Ramos (cell line): ENCODE data around the gene TGM1.

Experiments used
- in situ Hi-C: fragments of 300-500 bp; cut with MboI; formaldehyde crosslinking; loops from one replicate; pipeline ENCODE4 v1.14.3; 2022; ENCODE audit warnings: low sequenced_read_pairs; ENCODE audit not compliant: unreplicated experiment

TGM1 gene

DNA sequence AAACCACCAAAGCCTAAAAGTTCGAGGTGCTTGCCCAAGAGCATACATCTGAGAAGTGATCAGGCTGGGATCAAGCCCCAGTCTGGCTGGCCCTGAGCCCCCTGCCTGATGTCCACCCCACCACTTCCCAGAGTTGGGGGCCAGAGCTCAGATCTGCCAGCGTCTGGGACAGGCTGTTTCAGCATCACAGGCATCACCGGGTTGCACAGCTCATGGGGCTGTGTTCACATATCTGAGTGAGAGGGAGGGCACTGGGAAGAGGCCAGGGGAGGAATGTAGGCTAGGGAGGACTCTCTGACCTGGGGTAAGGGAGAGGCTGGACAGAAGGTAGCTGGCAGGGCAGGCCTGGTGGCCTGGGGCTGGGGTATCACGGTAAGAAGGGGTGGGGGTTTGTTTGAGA lies 6.0 kb downstream of the TGM1 start:
- in situ Hi-C loops, result no loop called here

DNA sequence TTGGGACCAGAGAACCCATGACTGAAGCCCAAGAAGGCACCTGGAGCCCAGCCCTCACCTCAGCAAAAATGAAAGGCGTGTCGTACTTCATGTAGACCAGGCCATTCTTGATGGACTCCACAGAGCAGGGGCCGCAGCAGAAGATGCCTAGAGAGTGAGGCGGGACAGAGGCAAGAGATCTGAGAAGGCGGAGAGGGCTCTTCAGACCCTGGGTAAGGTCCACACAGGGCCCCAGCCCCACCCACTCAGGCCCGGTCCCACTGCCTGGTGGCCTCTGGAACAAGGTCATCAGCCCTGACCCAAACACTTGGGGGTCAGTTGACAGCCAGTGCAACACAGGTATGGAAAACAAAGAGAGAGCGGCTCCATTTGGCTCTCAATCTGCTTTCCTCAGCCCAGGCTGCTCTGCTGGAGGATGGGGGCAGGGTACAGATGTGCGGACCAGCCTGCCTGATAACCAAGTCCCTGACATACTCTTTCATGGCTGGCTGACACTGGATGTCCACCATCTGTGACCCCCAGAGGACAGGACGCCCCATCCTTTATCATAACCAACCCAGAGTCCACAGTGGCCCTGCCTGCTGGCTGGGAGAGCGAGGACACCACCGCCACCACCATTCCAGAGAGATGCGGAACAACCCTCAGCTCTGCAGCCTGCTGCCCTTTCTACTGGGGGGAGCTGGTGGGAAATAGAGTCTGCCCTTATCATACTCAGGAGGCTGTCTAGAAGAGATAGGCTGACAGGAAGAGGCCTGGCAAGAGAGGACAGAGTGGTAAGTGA lies 6.9 kb downstream of the TGM1 start:
- in situ Hi-C loops, result no loop called here

GRCh38 chr14:24255438-24255837 lies 7.5 kb downstream of the TGM1 start:
- in situ Hi-C loops, result no loop called here

GRCh38 chr14:24254630-24255392 lies 8.2 kb downstream of the TGM1 start:
- in situ Hi-C loops, result no loop called here

DNA sequence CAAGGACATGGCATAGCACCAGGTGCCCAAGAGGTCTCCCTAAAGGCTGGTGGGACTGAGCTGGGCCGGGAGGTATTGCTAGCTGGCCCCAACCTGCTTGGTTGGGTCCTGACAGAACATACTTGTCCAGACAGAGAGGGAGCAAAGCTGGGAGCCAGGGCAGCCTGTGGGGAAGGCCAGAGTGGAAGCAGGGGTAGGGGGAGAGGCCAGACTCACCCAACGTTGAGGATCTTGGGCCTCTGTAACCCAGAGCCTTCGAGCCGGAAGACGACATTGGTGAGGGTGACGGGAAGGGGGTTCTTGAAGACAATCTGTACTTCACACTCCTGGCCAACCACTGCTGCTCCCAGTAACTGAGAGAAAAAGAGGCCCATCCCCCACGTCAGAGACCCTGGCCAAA lies 9.0 kb downstream of the TGM1 start:
- in situ Hi-C loops, result no loop called here

DNA sequence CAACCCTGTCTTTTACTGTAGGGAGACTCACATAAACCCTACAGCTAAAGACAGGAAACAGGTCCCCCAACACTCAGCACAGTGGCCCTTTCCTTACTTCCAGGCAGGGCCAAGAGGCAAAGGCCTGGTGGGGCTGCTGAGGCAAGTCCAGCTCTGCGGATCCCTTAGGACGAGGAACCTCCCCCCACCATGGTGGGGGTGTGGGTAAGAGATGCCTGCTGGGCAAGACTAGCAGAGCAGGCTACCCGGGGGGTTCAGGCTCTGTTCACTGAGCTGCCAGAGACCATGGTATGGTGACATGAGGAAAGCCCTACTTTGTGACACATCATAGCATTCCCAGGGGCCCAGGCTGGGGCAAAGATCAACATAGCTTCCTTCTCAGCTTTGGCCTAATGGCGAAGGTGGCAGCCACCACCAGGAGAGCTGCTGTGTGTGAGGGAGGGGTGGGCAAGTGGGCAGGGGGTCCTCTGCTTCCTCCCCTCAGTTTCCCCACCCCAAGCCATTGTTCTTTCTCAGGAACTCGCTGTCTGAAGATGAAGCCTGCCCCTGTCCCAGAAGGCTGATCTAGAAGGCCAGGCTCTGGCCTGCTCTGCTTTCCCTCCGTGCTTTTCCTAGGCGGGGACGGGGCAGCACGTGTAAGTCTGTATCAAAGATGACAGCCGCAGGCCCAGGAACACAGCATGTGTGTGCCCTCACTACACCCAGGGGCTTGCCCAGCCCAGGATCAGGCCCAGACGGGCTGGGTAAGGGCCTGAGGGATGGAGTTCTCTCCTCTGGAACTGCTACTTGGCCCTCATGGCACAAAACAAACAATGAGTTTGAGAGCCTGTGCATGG lies 10.5 kb downstream of the TGM1 start:
- in situ Hi-C loops, result no loop called here

DNA sequence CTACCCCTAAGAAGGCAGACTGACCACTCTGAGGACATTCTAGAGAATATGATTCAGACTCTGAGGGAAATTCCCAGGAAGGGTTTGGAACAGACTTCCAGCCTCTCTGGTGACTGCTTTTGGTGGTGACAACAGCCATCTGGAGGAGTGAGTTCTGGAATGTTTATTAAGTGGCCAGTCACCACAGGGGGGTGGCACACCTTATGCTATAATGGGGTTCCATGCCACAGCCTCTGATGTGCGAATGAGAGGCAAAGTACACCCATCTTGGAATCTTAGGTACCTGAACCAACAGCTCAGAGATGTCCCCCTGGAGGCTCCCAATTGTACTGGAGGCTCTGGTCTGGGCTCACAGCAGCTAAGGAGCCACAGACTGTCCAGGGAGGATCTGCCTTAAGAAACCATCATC lies 11.1 kb downstream of the TGM1 start:
- in situ Hi-C loops, result no loop called here

GRCh38 chr14:24250354-24250753 lies 12.6 kb downstream of the TGM1 start:
- in situ Hi-C loops, result no loop called here

GRCh38 chr14:24249230-24250021 lies 13.6 kb downstream of the TGM1 start:
- in situ Hi-C loops, result loop anchor here (10.0 kb wide), 1 partner anchor 185 kb away; no protein-coding TSS in a partner anchor

GRCh38 chr14:24247422-24247821 lies 15.6 kb downstream of the TGM1 start:
- in situ Hi-C loops, result loop anchor here (10.0 kb wide), 1 partner anchor 187 kb away; no protein-coding TSS in a partner anchor

GRCh38 chr14:24246765-24247212 lies 16.2 kb downstream of the TGM1 start:
- in situ Hi-C loops, result loop anchor here (10.0 kb wide), 1 partner anchor 188 kb away; no protein-coding TSS in a partner anchor

- in situ Hi-C loops, result loop anchor here (10.0 kb wide), 1 partner anchor 189 kb away; no protein-coding TSS in a partner anchor
Measured at GRCh38 chr14:24245350-24245749, 17.6 kb downstream of the TGM1 start.

- in situ Hi-C loops, result loop anchor here (5.0 to 10.0 kb wide), 2 partner anchors 54 to 191 kb away; partner anchors contain the start of genes DHRS1 and NOP9
Measured at GRCh38 chr14:24243336-24243836, 19.6 kb downstream of the TGM1 start.

- in situ Hi-C loops, result loop anchor here (5.0 to 10.0 kb wide), 2 partner anchors 55 to 193 kb away; partner anchors contain the start of genes DHRS1 and NOP9
Measured at GRCh38 chr14:24241829-24242443, 21.0 kb downstream of the TGM1 start.

DNA sequence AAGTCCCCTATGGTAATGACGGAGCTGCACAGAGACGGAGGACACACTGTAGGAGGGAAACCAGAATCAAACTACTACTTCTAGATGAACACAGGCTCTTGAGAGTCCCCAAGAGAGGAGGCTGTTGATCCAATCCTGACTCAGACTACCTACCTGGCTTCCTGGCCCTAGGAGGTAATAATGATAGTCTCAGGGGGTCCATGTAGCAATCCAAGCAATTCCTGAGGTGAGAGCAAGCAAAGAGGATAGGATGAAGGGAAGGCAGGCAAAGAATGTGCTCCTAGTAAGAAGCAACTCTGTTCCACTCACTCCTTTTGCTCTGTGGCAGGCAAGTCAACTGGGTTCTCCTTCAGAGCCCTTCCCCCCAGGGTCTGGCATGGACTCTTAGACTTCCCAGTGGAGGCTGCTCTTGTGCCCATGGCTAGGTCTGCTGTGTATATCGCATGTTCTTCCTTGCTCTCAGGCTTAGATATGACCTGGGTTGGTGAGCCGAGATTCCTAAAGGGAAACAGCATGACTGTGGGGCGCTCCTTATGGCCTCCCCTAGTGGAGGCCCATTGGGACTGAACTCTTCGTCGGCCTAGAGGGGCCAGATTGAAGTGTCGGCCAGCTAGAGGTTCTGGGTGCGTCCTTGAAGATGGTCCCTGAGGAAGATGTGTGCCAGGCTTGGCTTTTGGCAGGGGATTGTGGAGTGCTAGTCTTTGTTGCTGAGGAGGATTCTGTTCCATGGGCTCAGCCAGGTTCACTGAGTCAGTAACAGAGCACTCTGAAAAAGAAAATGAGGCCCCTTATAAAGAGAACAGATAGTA lies 22.7 kb downstream of the TGM1 start:
- in situ Hi-C loops, result loop anchor here (5.0 to 10.0 kb wide), 2 partner anchors 57 to 194 kb away; partner anchors contain the start of genes DHRS1 and NOP9

GRCh38 chr14:24238527-24239037 lies 24.4 kb downstream of the TGM1 start:
- in situ Hi-C loops, result no loop called here

DNA sequence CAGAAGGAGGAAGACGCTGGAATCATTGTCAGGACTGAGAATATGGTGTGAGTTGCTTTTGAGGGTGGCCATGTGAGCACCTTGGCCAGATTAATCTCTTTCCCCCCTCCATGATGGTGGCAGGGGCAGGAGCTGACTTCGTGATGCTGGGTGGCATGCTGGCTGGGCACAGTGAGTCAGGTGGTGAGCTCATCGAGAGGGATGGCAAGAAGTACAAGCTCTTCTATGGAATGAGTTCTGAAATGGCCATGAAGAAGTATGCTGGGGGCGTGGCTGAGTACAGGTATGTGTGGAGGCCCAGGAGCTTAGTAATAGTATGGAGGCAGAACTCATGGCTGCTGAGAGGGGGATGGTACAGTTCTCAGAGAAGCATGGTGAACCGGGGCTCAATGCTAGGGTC lies 24.9 kb downstream of the TGM1 start:
- in situ Hi-C loops, result no loop called here
